HEK293T (cell line): ENCODE data around the gene OR2M7.

Experiments used
- CTCF ChIA-PET: fragments of 350-600 bp; formaldehyde crosslinking; extraction: SDS; loops from one replicate; lab custom pipeline; 2021; ENCODE audit warnings: antibody characterized with exemption, inconsistent platforms; lab: Yijun Ruan, JAX
- POLR2A ChIA-PET: fragments of 350-600 bp; formaldehyde crosslinking; extraction: SDS; loops from one replicate; lab custom pipeline; 2020; ENCODE audit warnings: antibody characterized with exemption, inconsistent platforms; lab: Yijun Ruan, JAX
- DNase-seq: peaks from one replicate; pipeline ENCODE4 v3.0.0; 2012; ENCODE audit warnings: mixed read lengths; ENCODE audit errors: extremely low spot score
- ARNT ChIP-seq: fragments of 450-650 bp; IDR thresholded peaks from 2 replicates; pipeline ENCODE4 v1.6.1; 2017; ENCODE audit warnings: mild to moderate bottlenecking
- BHLHE40 ChIP-seq: fragments of 450-650 bp; IDR thresholded peaks from 2 replicates; pipeline ENCODE4 v1.6.1; 2016; ENCODE audit warnings: mild to moderate bottlenecking, moderate library complexity, borderline replicate concordance
- CTBP1 ChIP-seq: fragments of 450-650 bp; IDR thresholded peaks from 2 replicates; pipeline ENCODE4 v1.6.1; 2016; ENCODE audit warnings: borderline replicate concordance
- ELF4 ChIP-seq: fragments of 450-650 bp; IDR thresholded peaks from 2 replicates; pipeline ENCODE4 v1.6.1; 2017; ENCODE audit warnings: antibody characterized with exemption
- FOXA1 ChIP-seq: fragments of 450-650 bp; IDR thresholded peaks from 2 replicates; pipeline ENCODE4 v1.6.1; 2016; ENCODE audit warnings: mild to moderate bottlenecking
- FOXK2 ChIP-seq: fragments of 450-650 bp; IDR thresholded peaks from 2 replicates; pipeline ENCODE4 v1.6.1; 2016; ENCODE audit warnings: mild to moderate bottlenecking
- FOXM1 ChIP-seq: fragments of 450-650 bp; IDR thresholded peaks from 2 replicates; pipeline ENCODE4 v1.6.1; 2017; ENCODE audit warnings: mild to moderate bottlenecking, borderline replicate concordance
- HDGF ChIP-seq: fragments of 450-650 bp; IDR thresholded peaks from 2 replicates; pipeline ENCODE4 v1.6.1; 2017; ENCODE audit warnings: antibody characterized with exemption, borderline replicate concordance
- L3MBTL2 ChIP-seq: fragments of 450-650 bp; conservative IDR thresholded peaks from 2 replicates; pipeline ENCODE4 v1.6.1; 2016; ENCODE audit warnings: mild to moderate bottlenecking
- LEF1 ChIP-seq: fragments of 450-650 bp; IDR thresholded peaks from 2 replicates; pipeline ENCODE4 v1.6.1; 2017; ENCODE audit warnings: mild to moderate bottlenecking, borderline replicate concordance
- NFRKB ChIP-seq: fragments of 450-650 bp; IDR thresholded peaks from 2 replicates; pipeline ENCODE4 v1.6.1; 2016; ENCODE audit warnings: mild to moderate bottlenecking, moderate library complexity
- PKNOX1 ChIP-seq: fragments of 450-650 bp; IDR thresholded peaks from 2 replicates; pipeline ENCODE4 v1.6.1; 2016
- SP1 ChIP-seq: fragments of 450-650 bp; IDR thresholded peaks from 2 replicates; pipeline ENCODE4 v1.6.1; 2017
- SUZ12 ChIP-seq: fragments of 450-650 bp; IDR thresholded peaks from 2 replicates; pipeline ENCODE4 v1.6.1; 2016; ENCODE audit warnings: mild to moderate bottlenecking
- TARDBP ChIP-seq: fragments of 450-650 bp; IDR thresholded peaks from 2 replicates; pipeline ENCODE4 v1.6.1; 2016
- ZNF384 ChIP-seq: fragments of 450-650 bp; IDR thresholded peaks from 2 replicates; pipeline ENCODE4 v1.6.1; 2016

OR2M7 gene

GRCh38 chr1:248288391-248288790 lies 36.0 kb downstream of the OR2M7 start:
- POLR2A ChIA-PET = no interaction called here
- CTCF ChIA-PET = no interaction called here
- DNase-seq = no peak
- no peak for TF ChIP-seq HDGF
- no peak for TF ChIP-seq ZNF384
- no peak for TF ChIP-seq FOXK2
- TF ChIP-seq LEF1 = no peak

- ChIA-PET CTCF (no interaction called here), POLR2A (no interaction called here)
- TF ChIP-seq FOXA1 (no peak), BHLHE40 (no peak), NFRKB (no peak), FOXM1 (no peak), PKNOX1 (no peak), ZNF384 (no peak), SP1 (no peak), CTBP1 (no peak), TARDBP (no peak), FOXK2 (no peak), LEF1 (no peak), SUZ12 (no peak), L3MBTL2 (no peak), ARNT (no peak), HDGF (no peak), ELF4 (no peak)
- no peak for DNase-seq
Measured at GRCh38 chr1:248277876-248278275, 46.5 kb downstream of the OR2M7 start, which contains the start of gene OR2T33. Gene OR2T33, minus strand, starts transcription at chr1:248277976. Its CDS starts 4,162 bp downstream, at chr1:248273814.
